ENCODE data around the gene WDR46.

DNA sequence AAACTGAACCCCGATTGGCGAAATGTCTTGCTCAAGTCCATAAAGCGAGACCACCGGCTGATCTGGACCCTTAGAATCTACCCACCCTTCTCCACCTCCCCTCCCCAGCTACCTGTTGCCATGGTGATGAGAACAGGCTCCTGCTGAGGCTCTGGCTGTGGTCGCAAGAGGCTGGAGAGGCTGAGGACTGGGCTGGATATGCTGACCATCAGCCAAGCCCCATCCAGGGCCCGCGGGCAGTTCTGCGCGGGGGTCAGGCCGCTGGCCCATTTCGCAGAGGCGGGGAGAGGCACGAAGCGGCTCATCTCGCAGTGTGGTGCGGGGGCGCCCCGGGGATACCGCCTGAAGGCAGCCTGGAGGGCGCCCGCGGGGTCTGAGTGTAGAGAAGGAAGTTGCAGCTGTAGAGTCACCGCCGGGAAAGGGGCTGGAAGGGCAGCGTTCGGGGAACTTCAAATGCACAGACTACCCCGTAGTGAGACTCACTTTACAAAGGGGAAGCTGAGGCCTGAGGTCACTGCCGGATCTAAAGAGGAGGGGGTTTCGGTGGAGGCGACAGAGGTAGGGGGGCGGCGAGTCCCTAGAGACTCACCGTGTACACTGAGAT lies 24.2 kb upstream of the WDR46 start:
- TF ChIP-seq, protein P1, sequence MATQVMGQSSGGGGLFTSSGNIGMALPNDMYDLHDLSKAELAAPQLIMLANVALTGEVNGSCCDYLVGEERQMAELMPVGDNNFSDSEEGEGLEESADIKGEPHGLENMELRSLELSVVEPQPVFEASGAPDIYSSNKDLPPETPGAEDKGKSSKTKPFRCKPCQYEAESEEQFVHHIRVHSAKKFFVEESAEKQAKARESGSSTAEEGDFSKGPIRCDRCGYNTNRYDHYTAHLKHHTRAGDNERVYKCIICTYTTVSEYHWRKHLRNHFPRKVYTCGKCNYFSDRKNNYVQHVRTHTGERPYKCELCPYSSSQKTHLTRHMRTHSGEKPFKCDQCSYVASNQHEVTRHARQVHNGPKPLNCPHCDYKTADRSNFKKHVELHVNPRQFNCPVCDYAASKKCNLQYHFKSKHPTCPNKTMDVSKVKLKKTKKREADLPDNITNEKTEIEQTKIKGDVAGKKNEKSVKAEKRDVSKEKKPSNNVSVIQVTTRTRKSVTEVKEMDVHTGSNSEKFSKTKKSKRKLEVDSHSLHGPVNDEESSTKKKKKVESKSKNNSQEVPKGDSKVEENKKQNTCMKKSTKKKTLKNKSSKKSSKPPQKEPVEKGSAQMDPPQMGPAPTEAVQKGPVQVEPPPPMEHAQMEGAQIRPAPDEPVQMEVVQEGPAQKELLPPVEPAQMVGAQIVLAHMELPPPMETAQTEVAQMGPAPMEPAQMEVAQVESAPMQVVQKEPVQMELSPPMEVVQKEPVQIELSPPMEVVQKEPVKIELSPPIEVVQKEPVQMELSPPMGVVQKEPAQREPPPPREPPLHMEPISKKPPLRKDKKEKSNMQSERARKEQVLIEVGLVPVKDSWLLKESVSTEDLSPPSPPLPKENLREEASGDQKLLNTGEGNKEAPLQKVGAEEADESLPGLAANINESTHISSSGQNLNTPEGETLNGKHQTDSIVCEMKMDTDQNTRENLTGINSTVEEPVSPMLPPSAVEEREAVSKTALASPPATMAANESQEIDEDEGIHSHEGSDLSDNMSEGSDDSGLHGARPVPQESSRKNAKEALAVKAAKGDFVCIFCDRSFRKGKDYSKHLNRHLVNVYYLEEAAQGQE (IDR thresholded peaks at IDR 0.05; ENCODE audit: insufficient replicate concordance, low read depth), result no peak
- TF ChIP-seq CTCF (IDR thresholded peaks at IDR 0.05; ENCODE audit: insufficient read depth, low read length) (no peak), GABPA (IDR thresholded peaks at IDR 0.05; ENCODE audit: low read depth) (no peak), POLR2AphosphoS5 (IDR thresholded peaks at IDR 0.05; ENCODE audit: low read depth) (no peak)

All from HL-60 (cell line).